Aorta (tissue), 5 donors: ENCODE data around the gene SLC7A7. TPM values are rescaled to one million over a fixed set of nuclear protein-coding genes. Genes with fewer than 3 reads are reported as not detected.
"Not testable (repeated sequence)": the region's sequence is repeated elsewhere in the genome, so short reads cannot be mapped to it uniquely, and the experiment has no call there.

Experiments used
- ATAC-seq: fragments of 200-7000 bp; cut with Tn5 transposase; one replicate; pipeline ENCODE4 v1.9.1; 2022; ENCODE audit warnings: moderate library complexity; ENCODE audit not compliant: low FRiP score
- DNase-seq, 2 donors: peaks; one replicate each; pipeline ENCODE4 v3.0.0-alpha.2; 2020
- H3K27ac ChIP-seq, 2 donors: one replicate each; pipeline ENCODE4 v1.5.1; 2013; ENCODE audit warnings: low read length in 2 of 2, mild to moderate bottlenecking in 2 of 2, moderate library complexity in 2 of 2, control low read depth in 1 of 2, inconsistent platforms in 1 of 2, low read depth in 1 of 2
- H3K27me3 ChIP-seq, 2 donors: one replicate each; pipeline ENCODE4 v1.6.1; 2013; ENCODE audit warnings: control low read depth in 1 of 2, low read length in 1 of 2, mild to moderate bottlenecking in 1 of 2, moderate library complexity in 1 of 2; ENCODE audit not compliant: insufficient read depth in 2 of 2, control insufficient read depth in 1 of 2
- H3K36me3 ChIP-seq, 2 donors: one replicate each; pipeline ENCODE4 v1.6.1; 2013; ENCODE audit warnings: control low read depth in 1 of 2, low read length in 1 of 2, mild to moderate bottlenecking in 1 of 2; ENCODE audit not compliant: insufficient read depth in 2 of 2, control insufficient read depth in 1 of 2
- H3K4me1 ChIP-seq, 2 donors: one replicate each; pipeline ENCODE4 v1.6.1; 2013; ENCODE audit warnings: low read length in 2 of 2, control low read depth in 1 of 2, mild to moderate bottlenecking in 1 of 2, moderate library complexity in 1 of 2; ENCODE audit not compliant: insufficient read depth in 2 of 2, control insufficient read depth in 1 of 2
- H3K4me3 ChIP-seq, 2 donors: one replicate each; pipeline ENCODE4 v1.5.1; 2013; ENCODE audit warnings: low read length in 2 of 2, control low read depth in 1 of 2, mild to moderate bottlenecking in 1 of 2
- H3K9me3 ChIP-seq: one replicate; pipeline ENCODE4 v1.6.1; 2013; ENCODE audit warnings: mild to moderate bottlenecking, low read length; ENCODE audit not compliant: control insufficient read depth
- WGBS, 2 donors: extraction: QIAGEN DNeasy Blood & Tissue Kit; methylation state at CpG; one replicate each; pipeline ENCODE4 v1.1.7; 2013; 5-methylcytosine and 5-hydroxymethylcytosine counted together
- intact Hi-C, 2 donors: fragments of 100-400 bp; cut with DNase I; formaldehyde crosslinking; loops; one replicate each; pipeline versions ENCODE4 v1.14.2 to v1.15.0; 2022
- polyA plus RNA-seq, 2 donors: library from polyadenylated mRNA; stranded (reverse); fragments of 200-250 nt; gene quantifications; one replicate each; pipeline ENCODE4 v1.2.3, GENCODE V29; 2013
- total RNA-seq, 2 donors: library from RNA; stranded (reverse); fragmentation: NEBNext Ultra II Directional; extraction: Animal tissue kit (Norgen Biotek cat#: 25700); gene quantifications; one replicate each; pipeline ENCODE4 v1.2.1, GENCODE V29; 2021
- donor health status: healthy with polysubstance abuse.
- donor health status: Bipolar disorder and iron deficiency.
- donor health status: DM: no; HTN: no; CAD: no.
- donor health status: DM: no; HTN: no; CAD: no.
- donor health status: DM: yes; HTN: yes; CAD: no.

The SLC7A7 gene
- total and polyA plus RNA-seq, 4 donors = 15.4 to 44.2 (median 16.7) TPM

- H3K4me3 ChIP-seq = no peak overlapping the region
- intact Hi-C loops = loop anchor here (1.0 to 10.0 kb wide), 6 partner anchors 16 to 296 kb away; partner anchors contain the start of gene MMP14 (in 1 of the 2)
- 1% methylated on average over 20 of the region's 20 CpGs for WGBS, 2 donors
- H3K9me3 ChIP-seq = no peaks in the 10 kb centered on the region
- H3K36me3 ChIP-seq = no peaks in the 10 kb centered on the region
- peak; percentile 76 for ATAC-seq
- H3K27ac ChIP-seq = no peak overlapping the region
- peak; percentile 92 to 98 for DNase-seq
- no peaks in the 10 kb centered on the region for H3K27me3 ChIP-seq
- H3K4me1 ChIP-seq = no peaks in the 10 kb centered on the region
These were observed 37.9 kb upstream of the SLC7A7 start for GRCh38 chr14:22852940-22853767.

- ATAC-seq = no peak
- intact Hi-C loops = loop anchor here (2.0 to 10.0 kb wide), 5 partner anchors 16 to 295 kb away; partner anchors contain the start of gene MMP14 (in 1 of the 2)
- H3K9me3 ChIP-seq = no peaks in the 10 kb centered on the region
- 69 to 73% methylated on average over 2 of the region's 2 CpGs for WGBS, 2 donors
- no peak overlapping the region for H3K27ac ChIP-seq
- no peaks in the 10 kb centered on the region for H3K4me1 ChIP-seq
- no peaks in the 10 kb centered on the region for H3K36me3 ChIP-seq
- H3K4me3 ChIP-seq = no peak overlapping the region
- no peaks in the 10 kb centered on the region for H3K27me3 ChIP-seq
- DNase-seq = no peak
These were observed 37.3 kb upstream of the SLC7A7 start for GRCh38 chr14:22852599-22852939.

GRCh38 chr14:22852178-22852577 lies 36.9 kb upstream of the SLC7A7 start:
- not testable (repeated sequence) for DNase-seq
- peak overlapping the region in 1 of 2 donors; percentile 10 for H3K27ac ChIP-seq

GRCh38 chr14:22850944-22851764 lies 35.9 kb upstream of the SLC7A7 start:
- Histone ChIP-seq H3K36me3 (no peaks in the 10 kb centered on the region), H3K9me3 (no peaks in the 10 kb centered on the region), H3K4me3 (no peak overlapping the region), H3K27me3 (no peaks in the 10 kb centered on the region), H3K27ac (peak overlapping the region; percentile 10 to 53), H3K4me1 (no peaks in the 10 kb centered on the region)
- intact Hi-C loops = loop anchor here in 1 of 2 donors (1.0 to 10.0 kb wide), 3 partner anchors 14 to 294 kb away; no protein-coding TSS in a partner anchor
- ATAC-seq (peak; percentile 82), DNase-seq (peak; percentile 95 to 98)
- WGBS, 2 donors = 23 to 29% methylated on average over 9 of the region's 9 CpGs

More at GRCh38 chr14:22852178-22852577, 36.9 kb upstream of the SLC7A7 start:
- 69 to 77% methylated on average over 10 to 12 of the region's 12 CpGs for WGBS, 2 donors
- H3K36me3 ChIP-seq, H3K27me3 ChIP-seq, ATAC-seq, H3K9me3 ChIP-seq, H3K4me1 ChIP-seq, H3K4me3 ChIP-seq: not testable (repeated sequence)
- intact Hi-C loops = loop anchor here (2.0 to 10.0 kb wide), 5 partner anchors 15 to 295 kb away; partner anchors contain the start of gene MMP14 (in 1 of the 2)

GRCh38 chr14:22849212-22849819 lies 34.1 kb upstream of the SLC7A7 start:
- ATAC-seq (peak; percentile 52), DNase-seq (peak; percentile 81 to 89)
- Histone ChIP-seq H3K4me1 (no peaks in the 10 kb centered on the region), H3K9me3 (no peaks in the 10 kb centered on the region), H3K4me3 (no peak overlapping the region), H3K36me3 (peaks cover 0 to 9% of the 10 kb centered on the region in 2 donors), H3K27me3 (no peaks in the 10 kb centered on the region), H3K27ac (peak overlapping the region; percentile 72 to 95)
- 3 to 8% methylated on average over 19 of the region's 19 CpGs for WGBS, 2 donors
- intact Hi-C loops = no loop called here

- H3K4me3 ChIP-seq = no peak overlapping the region
These were observed 33.3 kb upstream of the SLC7A7 start for GRCh38 chr14:22848351-22849164.

GRCh38 chr14:22847661-22848341 lies 32.6 kb upstream of the SLC7A7 start:
- H3K36me3 ChIP-seq = peaks cover 0 to 14% of the 10 kb centered on the region in 2 donors
- H3K27me3 ChIP-seq = no peaks in the 10 kb centered on the region
- H3K9me3 ChIP-seq = no peaks in the 10 kb centered on the region
- intact Hi-C loops = no loop called here
- DNase-seq (peak; percentile 55 to 77), ATAC-seq (no peak)
- H3K27ac ChIP-seq = peak overlapping the region; percentile 73 to 95
- no peaks in the 10 kb centered on the region for H3K4me1 ChIP-seq
- 12 to 13% methylated on average over 14 of the region's 14 CpGs for WGBS, 2 donors
- no peak overlapping the region for H3K4me3 ChIP-seq

More at GRCh38 chr14:22848351-22849164, 33.3 kb upstream of the SLC7A7 start:
- Histone ChIP-seq H3K4me1 (no peaks in the 10 kb centered on the region), H3K36me3 (peaks cover 0 to 12% of the 10 kb centered on the region in 2 donors), H3K9me3 (no peaks in the 10 kb centered on the region), H3K27ac (peak overlapping the region; percentile 73 to 95), H3K27me3 (no peaks in the 10 kb centered on the region)
- WGBS, 2 donors = 0 to 3% methylated on average over 12 of the region's 12 CpGs
- DNase-seq (peak; percentile 93), ATAC-seq (peak; percentile 77)
- intact Hi-C loops = no loop called here
